Measurements from ENCODE around the gene NUMBL. TPM values are rescaled to one million over a fixed set of nuclear protein-coding genes. Genes with fewer than 3 reads are reported as not detected.

NUMBL gene
- total RNA-seq, 1 experiment from 2014 or later, result 38.4 TPM

- H3K36me3 ChIP-seq (ENCODE audit: insufficient read depth, low read length, poor library complexity, severe bottlenecking), result no peaks in the 10 kb centered on the region
- ChIA-PET POLR2A (ENCODE audit: low non-redundant PET) (interaction anchor here (0.6 kb wide), 2 partner anchors 645 to 755 kb away, joined by 3 read pairs; no protein-coding TSS in a partner anchor), CTCF (interaction anchor here (0.7 to 1.2 kb wide), 9 partner anchors 28 to 646 kb away, joined by 3 to 18 read pairs (median 4); no protein-coding TSS in a partner anchor)
- no peaks in the 10 kb centered on the region for H3K27me3 ChIP-seq (replicated peaks; ENCODE audit: insufficient read depth, low read depth, low read length, poor library complexity)
- TF ChIP-seq CTCF (conservative IDR thresholded peaks at IDR 0.05; ENCODE audit: low read depth, low read length) (peak; percentile 92; the same call in 1 of the 2 replicates), EZH2 (IDR thresholded peaks at IDR 0.05; ENCODE audit: borderline replicate concordance, low read depth, low read length, poor library complexity, severe bottlenecking) (no peak)
- no TSS peak for BruUV-seq (replicated peaks)
- peaks cover 3% of the 10 kb centered on the region for H3K4me1 ChIP-seq (ENCODE audit: insufficient read depth, low read length, poor library complexity, severe bottlenecking)
- peak overlapping the region; percentile 71 for H3K4me3 ChIP-seq (ENCODE audit: low read depth, low read length, poor library complexity, severe bottlenecking)
- intact Hi-C loops (cut with micrococcal nuclease; ENCODE audit: unreplicated experiment), result loop anchor here (1.0 to 10.0 kb wide), 3 partner anchors 156 to 482 kb away; no protein-coding TSS in a partner anchor
- no peaks in the 10 kb centered on the region for H3K9me3 ChIP-seq (ENCODE audit: low read depth, low read length, poor library complexity, severe bottlenecking)
- H3K27ac ChIP-seq (ENCODE audit: low read depth, low read length, poor library complexity, severe bottlenecking), result peak overlapping the region; percentile 80
- peak; percentile 90 for DNase-seq (ENCODE audit: low spot score)
These were observed 27.3 kb downstream of the NUMBL start for GRCh38 chr19:40662925-40663694.

- ChIA-PET POLR2A (ENCODE audit: low non-redundant PET) (no interaction called here), CTCF (no interaction called here)
- no peaks in the 10 kb centered on the region for H3K27me3 ChIP-seq (replicated peaks; ENCODE audit: insufficient read depth, low read depth, low read length, poor library complexity)
- H3K4me1 ChIP-seq (ENCODE audit: insufficient read depth, low read length, poor library complexity, severe bottlenecking), result peaks cover 3% of the 10 kb centered on the region
- no peak for TF ChIP-seq EZH2 (IDR thresholded peaks at IDR 0.05; ENCODE audit: borderline replicate concordance, low read depth, low read length, poor library complexity, severe bottlenecking)
- H3K36me3 ChIP-seq (ENCODE audit: insufficient read depth, low read length, poor library complexity, severe bottlenecking), result no peaks in the 10 kb centered on the region
- no TSS peak for BruUV-seq (replicated peaks)
- H3K4me3 ChIP-seq (ENCODE audit: low read depth, low read length, poor library complexity, severe bottlenecking), result no peak overlapping the region
- H3K9me3 ChIP-seq (ENCODE audit: low read depth, low read length, poor library complexity, severe bottlenecking), result no peaks in the 10 kb centered on the region
- no peak overlapping the region for H3K27ac ChIP-seq (ENCODE audit: low read depth, low read length, poor library complexity, severe bottlenecking)
- no peak for DNase-seq (ENCODE audit: low spot score)
- intact Hi-C loops (cut with micrococcal nuclease; ENCODE audit: unreplicated experiment), result loop anchor here (2.0 to 10.0 kb wide), 2 partner anchors 313 to 483 kb away; no protein-coding TSS in a partner anchor
These were observed 28.8 kb downstream of the NUMBL start for GRCh38 chr19:40661616-40662015.

- POLR2A ChIA-PET (ENCODE audit: low non-redundant PET), result no interaction called here
- Histone ChIP-seq H3K27me3 (replicated peaks; ENCODE audit: insufficient read depth, low read depth, low read length, poor library complexity) (no peaks in the 10 kb centered on the region), H3K4me1 (ENCODE audit: insufficient read depth, low read length, poor library complexity, severe bottlenecking) (peaks cover 3% of the 10 kb centered on the region), H3K9me3 (ENCODE audit: low read depth, low read length, poor library complexity, severe bottlenecking) (no peaks in the 10 kb centered on the region), H3K27ac (ENCODE audit: low read depth, low read length, poor library complexity, severe bottlenecking) (no peak overlapping the region), H3K4me3 (ENCODE audit: low read depth, low read length, poor library complexity, severe bottlenecking) (no peak overlapping the region), H3K36me3 (ENCODE audit: insufficient read depth, low read length, poor library complexity, severe bottlenecking) (no peaks in the 10 kb centered on the region)
- no TSS peak for BruUV-seq (replicated peaks)
- CTCF ChIA-PET, result no interaction called here
- TF ChIP-seq CTCF (conservative IDR thresholded peaks at IDR 0.05; ENCODE audit: low read depth, low read length), result no peak
- TF ChIP-seq EZH2 (IDR thresholded peaks at IDR 0.05; ENCODE audit: borderline replicate concordance, low read depth, low read length, poor library complexity, severe bottlenecking), result no peak
- no peak for DNase-seq (ENCODE audit: low spot score)
- intact Hi-C loops (cut with micrococcal nuclease; ENCODE audit: unreplicated experiment), result no loop called here
These were observed 30.9 kb downstream of the NUMBL start for GRCh38 chr19:40659566-40659965.
